Measurements from ENCODE around the gene FAM174C. TPM values are rescaled to one million over a fixed set of nuclear protein-coding genes. Genes with fewer than 3 reads are reported as not detected.

FAM174C gene
- total RNA-seq, 4 donors from 2014 or later, result 24.9 to 58.9 (median 43.6) TPM

- H3K4me1 ChIP-seq, result peaks cover 13 to 23% (median 20%) of the 10 kb centered on the region in 4 donors
- no peak for TF ChIP-seq POLR2AphosphoS5 (IDR thresholded peaks at IDR 0.05)
- TF ChIP-seq POLR2A (IDR thresholded peaks at IDR 0.05; ENCODE audit: low read depth), result no peak
- no peak for TF ChIP-seq CTCF (IDR thresholded peaks at IDR 0.05)
- no peak overlapping the region for H3K27ac ChIP-seq (replicated peaks in 1 of 4)
- no peaks in the 10 kb centered on the region for H3K9me3 ChIP-seq
- H3K27me3 ChIP-seq, result no peaks in the 10 kb centered on the region
- peaks cover 24 to 53% (median 50%) of the 10 kb centered on the region in 4 donors for H3K36me3 ChIP-seq
- WGBS, result 96% methylated on average over 100 of the region's 100 CpGs
- no peak for DNase-seq (ENCODE audit: extremely low spot score)
- intact Hi-C loops (cut with DNase I), result no loop called here
- H3K4me3 ChIP-seq, result no peak overlapping the region
Observed at GRCh38 chr19:1228161-1228957, 47.0 kb upstream of the FAM174C start.

DNA sequence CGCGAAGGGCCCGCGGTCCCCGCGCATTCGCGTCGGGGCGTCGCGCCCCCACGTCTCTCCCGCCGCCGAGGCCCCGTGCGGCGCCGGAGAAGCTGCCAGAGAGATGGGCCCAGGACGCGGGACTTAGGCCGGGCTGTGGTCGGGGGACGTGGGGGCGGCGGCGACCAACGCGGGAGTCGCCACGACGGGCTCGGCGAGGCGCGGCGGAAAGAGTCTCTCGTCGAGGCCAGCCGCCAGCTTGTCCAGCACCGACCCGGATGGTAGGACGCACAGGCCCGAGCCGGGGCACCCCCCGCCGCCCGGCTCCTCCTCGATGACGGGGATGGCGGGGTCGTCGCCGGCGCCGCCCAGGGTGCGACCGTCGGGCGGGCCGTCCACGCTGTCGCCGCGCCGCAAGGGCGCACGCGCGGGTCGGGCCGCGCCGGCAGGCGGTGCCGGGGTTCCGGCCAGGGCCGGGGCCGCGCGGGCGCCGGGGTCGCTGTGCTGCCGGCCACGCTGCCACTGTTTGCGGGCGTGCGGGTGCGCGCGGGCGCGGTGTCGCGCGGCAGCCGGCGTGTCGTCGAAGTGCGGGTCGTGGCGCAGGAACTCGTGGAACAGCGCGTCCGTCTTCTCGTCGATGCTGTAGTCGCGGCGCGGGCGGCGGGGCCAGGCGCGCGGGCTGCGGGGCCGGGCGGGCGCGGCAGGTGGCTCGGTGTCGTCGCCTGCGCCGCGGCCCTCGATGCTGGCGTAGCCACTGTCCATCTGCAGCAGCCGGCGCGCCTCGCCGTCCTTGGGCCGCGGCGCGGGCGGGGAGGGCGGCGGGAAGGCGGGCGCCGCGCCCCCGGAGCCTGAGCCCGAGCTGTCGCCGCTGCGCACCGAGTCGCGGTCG is 46.0 kb upstream of the FAM174C start:
- no peak for DNase-seq (ENCODE audit: extremely low spot score)
- no peaks in the 10 kb centered on the region for H3K9me3 ChIP-seq
- peaks cover 16 to 22% (median 20%) of the 10 kb centered on the region in 4 donors for H3K4me1 ChIP-seq
- H3K4me3 ChIP-seq, result no peak overlapping the region
- WGBS, result 95% methylated on average over 52 of the region's 158 CpGs
- no peak overlapping the region for H3K27ac ChIP-seq (replicated peaks in 1 of 4)
- no peaks in the 10 kb centered on the region for H3K27me3 ChIP-seq
- TF ChIP-seq EP300 (IDR thresholded peaks at IDR 0.05), result no peak
- TF ChIP-seq POLR2AphosphoS5 (IDR thresholded peaks at IDR 0.05), result no peak
- TF ChIP-seq POLR2A (IDR thresholded peaks at IDR 0.05; ENCODE audit: low read depth), result no peak
- TF ChIP-seq CTCF (IDR thresholded peaks at IDR 0.05), result no peak
- peaks cover 20 to 46% (median 41%) of the 10 kb centered on the region in 4 donors for H3K36me3 ChIP-seq
- intact Hi-C loops (cut with DNase I), result no loop called here

DNA sequence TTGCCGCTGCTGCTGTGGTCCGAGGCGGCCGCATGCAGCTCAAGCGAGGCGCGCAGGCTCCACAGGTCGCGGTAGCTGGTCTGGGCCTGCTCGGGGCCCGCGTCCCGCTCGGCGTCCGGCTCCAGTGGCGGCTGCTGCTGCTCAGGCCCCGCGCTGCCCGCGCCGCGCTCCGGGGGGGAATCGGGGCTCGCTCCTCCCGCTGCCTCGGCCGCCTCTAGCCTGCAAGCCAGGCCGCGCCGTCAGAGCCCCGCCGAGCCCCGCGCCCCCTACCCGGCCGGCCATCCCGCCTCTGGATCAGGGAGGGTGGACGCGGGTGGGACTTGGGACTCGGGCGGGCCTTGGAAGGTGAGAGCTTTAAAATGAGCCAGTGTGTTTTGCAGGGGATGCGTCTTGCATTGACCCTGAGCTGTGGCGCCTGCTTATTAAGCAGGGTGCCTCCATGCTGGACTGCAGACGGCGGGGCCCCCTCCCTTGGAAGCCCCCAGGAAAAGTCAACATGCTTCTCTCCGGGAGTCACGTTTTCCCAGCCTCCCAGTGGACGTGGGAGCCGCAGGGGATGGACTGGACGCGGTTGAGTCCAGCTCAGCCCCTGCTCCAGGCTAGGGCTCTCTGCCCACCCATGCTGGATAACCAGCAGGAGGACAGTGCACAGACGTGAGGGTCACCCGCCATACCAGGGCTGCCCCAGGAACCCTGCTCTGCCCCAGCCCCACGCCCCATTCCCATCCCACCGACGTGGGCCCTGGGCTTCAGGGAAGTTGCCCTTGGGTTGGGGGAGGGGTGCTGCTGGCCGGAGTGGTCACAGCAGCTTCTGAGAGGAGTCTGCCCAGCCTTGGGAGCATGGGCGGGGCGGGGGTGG is 45.2 kb upstream of the FAM174C start:
- 84% methylated on average over 29 of the region's 61 CpGs for WGBS

More for the DNA sequence above, 45.2 kb upstream of the FAM174C start:
- peaks cover 16 to 22% (median 20%) of the 10 kb centered on the region in 4 donors for H3K4me1 ChIP-seq
- H3K36me3 ChIP-seq, result peaks cover 20 to 39% (median 32%) of the 10 kb centered on the region in 4 donors
- no peaks in the 10 kb centered on the region for H3K9me3 ChIP-seq
- TF ChIP-seq CTCF (IDR thresholded peaks at IDR 0.05), result no peak
- no peak for TF ChIP-seq POLR2AphosphoS5 (IDR thresholded peaks at IDR 0.05)
- no peak for TF ChIP-seq EP300 (IDR thresholded peaks at IDR 0.05)
- no peak for TF ChIP-seq POLR2A (IDR thresholded peaks at IDR 0.05; ENCODE audit: low read depth)
- intact Hi-C loops (cut with DNase I), result no loop called here
- DNase-seq (ENCODE audit: extremely low spot score), result no peak
- H3K27me3 ChIP-seq, result no peaks in the 10 kb centered on the region
- no peak overlapping the region for H3K27ac ChIP-seq (replicated peaks in 1 of 4)
- H3K4me3 ChIP-seq, result no peak overlapping the region
